HL-60/S4 treated with phorbol 12-myristate 13-acetate at 8.2 ng/mL for 4 days and 3 days (cell line): ENCODE measurements around the gene OCA2.
"Not testable (repeated sequence)": the region's sequence is repeated elsewhere in the genome, so short reads cannot be mapped to it uniquely, and the experiment has no call there.

Experiments used
- in situ Hi-C: fragments of 300-500 bp; cut with MboI; formaldehyde crosslinking; loops from 2 replicates; pipeline ENCODE4 v1.15.0; 2022; ENCODE audit warnings: low sequenced_read_pairs

Gene OCA2

DNA sequence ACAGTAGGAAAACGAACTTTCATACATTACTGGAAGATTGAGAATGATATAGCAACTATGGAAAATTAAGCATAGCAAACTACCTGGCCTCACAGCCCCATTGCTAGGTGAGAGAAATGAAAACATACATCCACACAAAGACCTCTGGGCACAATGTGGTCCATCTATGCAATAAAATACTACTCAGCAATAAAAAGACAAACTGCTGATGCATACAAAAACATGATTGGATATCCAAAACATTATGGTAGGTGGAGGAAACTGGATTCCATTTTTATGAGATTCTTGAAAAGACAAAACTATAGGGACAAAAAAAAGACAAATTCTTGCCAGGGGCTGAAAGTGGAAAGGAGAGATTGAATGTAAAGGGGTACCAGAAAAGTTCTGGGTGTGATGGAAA is 308.8 kb downstream of the OCA2 start:
- in situ Hi-C loops = no loop called here

GRCh38 chr15:27787931-27788330 is 311.2 kb downstream of the OCA2 start:
- in situ Hi-C loops = no loop called here

DNA sequence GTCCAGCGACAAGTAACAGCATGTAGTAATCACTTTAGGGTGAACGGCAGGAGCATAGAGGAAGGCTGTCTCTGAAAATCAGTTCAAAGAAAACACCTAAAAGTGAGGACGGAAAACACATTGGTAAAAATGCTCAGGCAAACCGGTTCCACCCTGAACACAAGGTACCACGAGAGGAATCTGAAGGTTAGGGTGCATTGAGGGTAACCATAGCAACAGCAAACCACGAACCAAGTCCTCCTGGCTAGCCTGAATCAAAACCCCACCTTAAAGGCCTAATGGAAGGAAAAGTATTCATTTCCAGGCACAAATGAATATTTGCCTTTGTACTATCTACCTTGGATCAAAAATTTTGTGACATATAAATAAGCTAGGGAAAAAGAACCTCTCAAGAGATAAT is 315.0 kb downstream of the OCA2 start:
- in situ Hi-C loops = no loop called here

DNA sequence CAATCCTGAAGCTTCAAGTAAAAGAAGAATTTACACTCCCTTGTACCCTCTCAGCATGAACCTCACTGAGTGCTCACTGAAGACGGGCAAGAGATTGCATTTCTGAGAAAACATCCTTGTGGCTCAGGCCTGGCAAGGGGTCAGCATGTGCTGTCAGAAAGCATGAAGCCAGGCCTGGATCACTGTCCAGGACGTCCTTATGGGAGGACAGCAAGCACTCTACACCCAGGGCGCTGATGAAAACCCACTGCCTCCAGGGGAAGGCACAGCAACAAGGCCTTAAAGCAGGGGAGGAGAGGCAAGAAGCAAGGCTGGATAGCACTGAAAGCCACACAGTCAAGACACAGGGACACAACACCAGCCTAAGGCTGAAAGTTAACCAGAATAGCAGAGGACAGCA is 315.4 kb downstream of the OCA2 start:
- in situ Hi-C loops = no loop called here

DNA sequence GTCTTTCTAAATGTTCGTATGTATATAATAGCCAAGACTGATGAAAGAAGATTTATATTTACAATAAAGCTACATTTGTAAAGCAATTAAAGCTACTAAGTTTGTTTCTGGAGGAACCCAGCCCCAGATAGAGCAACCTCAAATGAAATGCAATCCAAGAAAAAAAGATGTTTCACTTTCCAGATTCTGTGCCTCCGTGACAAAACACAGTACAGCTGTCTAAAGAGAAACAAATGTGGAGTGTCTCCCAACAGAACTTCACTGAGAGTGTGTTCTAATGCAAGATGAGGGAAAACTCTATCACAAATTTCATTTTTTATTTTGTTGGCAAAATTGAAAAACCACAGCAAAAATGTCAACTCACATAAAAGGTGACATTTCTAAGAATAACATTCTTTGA is 317.0 kb downstream of the OCA2 start:
- in situ Hi-C loops = no loop called here

GRCh38 chr15:27776501-27776900 is 322.6 kb downstream of the OCA2 start:
- in situ Hi-C loops = no loop called here

DNA sequence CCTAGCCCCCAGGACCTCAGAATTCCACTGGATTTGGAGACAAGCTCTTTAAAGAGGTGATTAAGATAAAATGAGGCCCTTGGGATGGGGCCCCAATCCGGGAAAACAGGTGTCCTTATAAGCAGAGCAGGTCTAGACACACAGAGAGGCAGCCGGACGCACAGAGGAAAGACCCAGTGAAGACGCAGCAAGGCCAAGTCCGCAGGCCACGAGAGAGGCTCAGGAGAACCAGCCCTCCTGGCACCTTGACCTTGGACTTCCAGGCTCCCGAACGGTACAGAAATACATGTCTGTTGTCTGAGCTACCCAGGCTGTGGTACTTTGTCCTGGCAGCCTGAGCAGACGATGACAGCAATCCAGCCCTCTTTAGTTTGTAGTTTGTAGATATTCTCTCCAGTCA is 324.5 kb downstream of the OCA2 start:
- in situ Hi-C loops = no loop called here

GRCh38 chr15:27774191-27774590 is 324.9 kb downstream of the OCA2 start:
- in situ Hi-C loops = no loop called here

GRCh38 chr15:27771892-27772291 is 327.2 kb downstream of the OCA2 start:
- in situ Hi-C loops = no loop called here

DNA sequence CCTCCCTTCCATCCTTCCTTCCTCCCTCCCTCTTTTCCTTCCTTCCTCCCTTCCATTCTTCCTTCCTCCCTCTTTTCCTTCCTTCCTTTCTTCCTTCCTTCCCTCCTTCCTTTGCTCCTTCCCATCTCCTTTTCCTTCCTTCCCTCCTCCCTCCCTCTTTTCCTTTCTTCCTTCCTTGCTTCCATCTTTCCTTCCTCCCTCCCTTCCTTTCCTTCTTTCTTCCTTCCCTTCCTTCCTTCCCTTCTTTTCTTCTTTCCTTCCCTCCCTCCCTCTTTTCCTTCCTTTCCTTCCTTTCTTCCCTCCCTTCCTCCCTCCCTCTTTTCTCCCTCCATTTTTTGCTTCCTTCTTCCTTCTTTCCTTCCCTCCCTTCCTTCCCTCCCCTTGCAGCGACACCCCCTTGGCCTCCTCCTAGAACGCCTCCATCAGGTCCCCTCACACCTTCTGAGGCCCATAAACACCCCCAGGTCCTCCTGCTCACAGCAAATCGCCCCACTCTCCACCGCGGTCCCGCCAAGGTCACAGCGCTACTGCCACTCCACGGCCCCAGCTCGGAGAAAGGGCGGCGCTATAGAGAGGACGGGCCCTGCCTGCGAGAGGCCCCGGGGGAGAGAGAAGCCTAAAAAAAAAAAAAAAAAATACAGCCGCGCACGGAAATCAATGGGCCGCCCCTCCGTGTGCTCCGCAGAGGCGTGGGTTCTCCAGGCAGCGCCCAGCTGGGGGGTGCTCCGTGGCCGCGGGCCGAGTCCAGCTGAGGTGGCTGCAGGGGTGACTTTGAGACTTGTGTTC is 328.2 kb downstream of the OCA2 start:
- in situ Hi-C loops = no loop called here

GRCh38 chr15:27770086-27770607 is 329.0 kb downstream of the OCA2 start:
- in situ Hi-C loops = no loop called here

DNA sequence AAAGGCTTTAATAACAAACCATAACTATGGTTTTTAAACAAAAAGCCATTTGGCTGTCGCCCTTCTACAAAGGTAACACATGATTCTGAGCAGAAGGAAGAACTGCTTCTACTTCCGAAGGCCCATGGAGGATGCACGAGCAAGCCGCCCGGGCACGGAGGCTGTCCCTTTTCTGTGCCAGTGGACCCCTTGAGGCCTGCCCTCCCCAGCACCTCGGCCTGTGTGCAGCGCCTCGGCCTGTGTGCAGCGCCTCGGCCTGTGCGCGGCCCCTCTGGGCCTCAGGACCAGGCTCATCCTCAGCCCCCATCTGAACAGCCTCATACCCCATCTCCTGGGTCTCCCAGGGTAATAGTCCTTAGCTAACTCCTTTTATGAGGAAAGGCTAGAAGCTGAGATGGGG is 329.5 kb downstream of the OCA2 start:
- in situ Hi-C loops = no loop called here

- in situ Hi-C loops = no loop called here
Observed at GRCh38 chr15:27768732-27769475, 330.2 kb downstream of the OCA2 start.

- in situ Hi-C loops = no loop called here
Observed at GRCh38 chr15:27767918-27768640, 331.0 kb downstream of the OCA2 start.

GRCh38 chr15:27767430-27767829 is 331.7 kb downstream of the OCA2 start:
- in situ Hi-C loops = not testable (repeated sequence)

DNA sequence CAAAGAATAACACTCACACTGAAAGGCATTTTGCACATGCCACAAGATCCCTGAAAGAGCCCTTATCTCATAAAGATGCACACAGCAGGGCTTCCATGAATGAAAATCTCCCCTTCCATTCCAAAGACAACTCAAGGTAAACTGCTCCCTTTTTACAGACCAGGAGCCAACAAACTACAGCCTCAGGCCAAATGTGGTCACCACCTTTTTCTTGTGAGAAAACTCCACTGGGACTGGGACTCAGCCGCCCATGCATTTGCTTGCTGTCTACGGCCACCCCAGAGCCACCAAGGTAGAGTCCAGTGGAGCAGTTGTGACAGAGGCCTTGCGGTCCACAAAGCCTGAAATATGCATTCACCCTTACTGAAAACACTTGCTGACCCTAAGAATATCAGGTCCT is 334.8 kb downstream of the OCA2 start:
- in situ Hi-C loops = no loop called here

DNA sequence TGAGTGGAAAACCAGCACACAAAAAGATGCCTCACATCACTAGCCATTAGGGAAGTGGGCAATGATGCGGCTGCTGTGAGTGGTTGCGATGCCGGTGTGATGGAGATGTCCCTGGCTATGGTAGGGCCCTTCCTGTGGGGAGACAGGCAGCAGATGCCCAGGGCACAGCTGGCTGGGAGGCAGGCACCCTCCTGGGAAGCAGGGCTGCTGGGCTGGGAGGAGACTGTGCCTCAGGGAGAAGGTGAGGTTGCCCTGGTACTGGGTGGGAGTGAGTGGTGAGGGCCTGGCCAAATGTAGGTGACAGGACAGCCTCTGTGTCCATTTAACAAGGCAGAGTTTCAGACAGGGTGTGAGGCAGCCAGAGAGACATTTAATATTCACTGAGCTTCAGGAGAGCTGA is 335.6 kb downstream of the OCA2 start:
- in situ Hi-C loops = no loop called here

- in situ Hi-C loops = no loop called here
Observed at GRCh38 chr15:27762471-27762870, 336.6 kb downstream of the OCA2 start.

- in situ Hi-C loops = no loop called here
Observed at GRCh38 chr15:27757052-27757451, 342.1 kb downstream of the OCA2 start.

DNA sequence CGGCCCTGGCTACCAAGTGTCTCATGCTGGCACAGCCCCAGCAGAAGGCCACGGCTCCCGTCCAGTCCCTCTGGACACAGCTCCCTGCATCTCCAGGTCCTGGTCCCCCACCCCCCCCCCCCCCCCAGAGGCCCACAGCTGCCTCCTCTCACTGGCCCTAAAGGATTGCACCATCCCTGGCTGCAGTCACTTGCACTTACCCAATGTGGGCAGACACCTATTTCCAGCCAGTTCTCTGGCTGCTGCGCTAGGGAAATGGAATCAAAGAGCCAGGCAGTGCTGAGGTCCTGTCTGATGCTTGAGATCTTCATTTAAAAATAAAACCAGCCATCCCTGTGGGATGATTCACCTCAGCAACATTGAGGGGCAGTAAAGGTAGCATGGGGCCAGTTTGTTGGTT is 346.4 kb downstream of the OCA2 start:
- in situ Hi-C loops = no loop called here

- in situ Hi-C loops = no loop called here
Observed at GRCh38 chr15:27747997-27748396, 351.1 kb downstream of the OCA2 start.
